Caco-2 (cell line): ENCODE data around the gene MMP10. TPM values are rescaled to one million over a fixed set of nuclear protein-coding genes. Genes with fewer than 3 reads are reported as not detected.
"Not testable (repeated sequence)": the region's sequence is repeated elsewhere in the genome, so short reads cannot be mapped to it uniquely, and the experiment has no call there.

Experiments
- BruUV-seq: library from RNA; stranded (reverse); fragments of 400-500 nt; replicated peaks from 2 replicates; lab custom pipeline; 2021; lab: Mats Ljungman, UMichigan
- CTCF ChIA-PET: fragments of 300-600 bp; sonication (Branson Sonifier 250); formaldehyde crosslinking; loops from one replicate; lab custom pipeline; 2022; ENCODE audit warnings: antibody characterized with exemption; lab: Charles Lee
- POLR2A ChIA-PET: fragments of 300-600 bp; sonication (Branson Sonifier 250); formaldehyde crosslinking; loops from one replicate; lab custom pipeline; 2022; ENCODE audit warnings: antibody characterized with exemption; lab: Charles Lee
- DNase-seq, 2 experiments: peaks; one replicate each; pipeline versions ENCODE4 v3.0.0 to v3.0.0-alpha.2; 2020 to 2022
- H3K27me3 ChIP-seq: replicated peaks from 2 replicates; pipeline ENCODE4 v1.6.0; 2011; ENCODE audit warnings: low read length; ENCODE audit not compliant: control insufficient read depth, insufficient read depth
- H3K36me3 ChIP-seq: 2 replicates; pipeline ENCODE4 v1.5.1; 2011; ENCODE audit warnings: low read length; ENCODE audit not compliant: control insufficient read depth, insufficient read depth
- H3K4me1 ChIP-seq: fragments of 250-450 bp; sonication (Bioruptor Pico); 2 replicates; pipeline ENCODE4 v1.5.1; 2020; ENCODE audit warnings: mild to moderate bottlenecking
- H3K4me3 ChIP-seq: 2 replicates; pipeline ENCODE4 v1.5.1; 2011; ENCODE audit warnings: low read depth, mild to moderate bottlenecking, control low read depth, low read length
- H3K9me3 ChIP-seq: fragments of 250-450 bp; sonication (Bioruptor Pico); 2 replicates; pipeline ENCODE4 v1.5.1; 2020; ENCODE audit warnings: mild to moderate bottlenecking, moderate library complexity
- H3K27ac Mint-ChIP-seq: one replicate; pipeline ENCODE4 v1.8.0; 2022; ENCODE audit warnings: mixed read lengths; ENCODE audit not compliant: unreplicated experiment
- H3K27me3 Mint-ChIP-seq: one replicate; pipeline ENCODE4 v1.8.0; 2022; ENCODE audit warnings: mixed read lengths; ENCODE audit not compliant: insufficient read depth, unreplicated experiment
- H3K36me3 Mint-ChIP-seq: one replicate; pipeline ENCODE4 v1.8.0; 2022; ENCODE audit warnings: mild to moderate bottlenecking, mixed read lengths; ENCODE audit not compliant: insufficient read depth, unreplicated experiment
- H3K4me1 Mint-ChIP-seq: one replicate; pipeline ENCODE4 v1.8.0; 2022; ENCODE audit warnings: low read depth, mixed read lengths; ENCODE audit not compliant: unreplicated experiment
- H3K4me3 Mint-ChIP-seq: one replicate; pipeline ENCODE4 v1.8.0; 2022; ENCODE audit warnings: mild to moderate bottlenecking, moderate library complexity, mixed read lengths; ENCODE audit not compliant: unreplicated experiment
- H3K9me3 Mint-ChIP-seq: one replicate; pipeline ENCODE4 v1.8.0; 2022; ENCODE audit warnings: mixed read lengths; ENCODE audit not compliant: unreplicated experiment
- intact Hi-C: fragments of 100-400 bp; cut with micrococcal nuclease; formaldehyde crosslinking; loops from one replicate; pipeline ENCODE4 v1.10.0; 2022; ENCODE audit not compliant: unreplicated experiment
- total RNA-seq: library from RNA; stranded (reverse); gene quantifications from 2 replicates; pipeline ENCODE4 v1.2.3, GENCODE V29; 2022
- TF ChIP-seq, protein P1 (sequence below), 2 experiments: fragments of 200-600 bp in 1 of 2; IDR thresholded peaks; 1 replicate in 1 of 2; 2 replicates in 1 of 2; pipeline versions ENCODE4 v1.5.1 to v1.8.0; 2011 to 2022; ENCODE audit warnings: antibody characterized with exemption in 1 of 2, control low read depth in 1 of 2, inconsistent platforms in 1 of 2, low read depth in 1 of 2, low read length in 1 of 2, mild to moderate bottlenecking in 1 of 2, moderate library complexity in 1 of 2; ENCODE audit not compliant: insufficient read depth in 1 of 2, severe bottlenecking in 1 of 2, unreplicated experiment in 1 of 2

The MMP10 gene
- total RNA-seq, 1 experiment from 2014 or later, result 0.16 TPM

DNA sequence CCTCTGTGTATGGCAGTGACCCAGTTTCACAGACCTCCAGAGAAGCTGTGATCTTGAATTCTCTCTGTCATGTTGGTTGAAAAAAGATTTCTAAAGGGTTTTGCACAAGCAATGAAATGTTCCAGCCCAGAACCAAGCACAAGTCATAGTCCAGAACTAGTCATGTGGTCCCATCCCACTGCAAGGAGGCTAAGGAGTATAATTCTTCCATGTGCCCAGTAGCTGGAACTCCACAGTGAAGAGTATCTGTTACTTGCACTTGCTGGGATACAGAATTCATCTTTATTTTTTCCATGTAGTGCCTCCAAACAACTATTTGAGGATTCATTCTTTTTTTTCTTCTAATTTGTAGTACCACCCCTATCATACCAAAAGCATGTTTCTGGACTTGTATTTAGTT, 45.8 kb downstream of the MMP10 start:
- peaks cover 2% of the 10 kb centered on the region for H3K27me3 Mint-ChIP-seq
- DNase-seq, result peak in 1 of 2 experiments; percentile 22
- Histone ChIP-seq H3K27me3 (no peaks in the 10 kb centered on the region), H3K4me3 (no peak overlapping the region), H3K4me1 (no peaks in the 10 kb centered on the region), H3K36me3 (no peaks in the 10 kb centered on the region), H3K9me3 (no peaks in the 10 kb centered on the region)
- intact Hi-C loops, result loop anchor here (5.0 kb wide), 1 partner anchor 158 kb away; no protein-coding TSS in a partner anchor
- H3K27ac Mint-ChIP-seq, result no peak overlapping the region
- H3K4me3 Mint-ChIP-seq, result no peak overlapping the region
- no TSS peak for BruUV-seq
- no peaks in the 10 kb centered on the region for H3K4me1 Mint-ChIP-seq
- CTCF ChIA-PET, result interaction anchor here (1.2 kb wide), 1 partner anchor 197 kb away, joined by 3 read pairs; no protein-coding TSS in a partner anchor
- H3K36me3 Mint-ChIP-seq, result no peaks in the 10 kb centered on the region
- TF ChIP-seq, protein P1, sequence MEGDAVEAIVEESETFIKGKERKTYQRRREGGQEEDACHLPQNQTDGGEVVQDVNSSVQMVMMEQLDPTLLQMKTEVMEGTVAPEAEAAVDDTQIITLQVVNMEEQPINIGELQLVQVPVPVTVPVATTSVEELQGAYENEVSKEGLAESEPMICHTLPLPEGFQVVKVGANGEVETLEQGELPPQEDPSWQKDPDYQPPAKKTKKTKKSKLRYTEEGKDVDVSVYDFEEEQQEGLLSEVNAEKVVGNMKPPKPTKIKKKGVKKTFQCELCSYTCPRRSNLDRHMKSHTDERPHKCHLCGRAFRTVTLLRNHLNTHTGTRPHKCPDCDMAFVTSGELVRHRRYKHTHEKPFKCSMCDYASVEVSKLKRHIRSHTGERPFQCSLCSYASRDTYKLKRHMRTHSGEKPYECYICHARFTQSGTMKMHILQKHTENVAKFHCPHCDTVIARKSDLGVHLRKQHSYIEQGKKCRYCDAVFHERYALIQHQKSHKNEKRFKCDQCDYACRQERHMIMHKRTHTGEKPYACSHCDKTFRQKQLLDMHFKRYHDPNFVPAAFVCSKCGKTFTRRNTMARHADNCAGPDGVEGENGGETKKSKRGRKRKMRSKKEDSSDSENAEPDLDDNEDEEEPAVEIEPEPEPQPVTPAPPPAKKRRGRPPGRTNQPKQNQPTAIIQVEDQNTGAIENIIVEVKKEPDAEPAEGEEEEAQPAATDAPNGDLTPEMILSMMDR (IDR thresholded peaks at IDR 0.05; ENCODE audit: insufficient read depth in 1 of 2, low read depth in 1 of 2, low read length in 1 of 2, severe bottlenecking in 1 of 2, unreplicated experiment in 1 of 2), result peak in 1 of 2 experiments; percentile 18
- H3K9me3 Mint-ChIP-seq, result peaks cover 16% of the 10 kb centered on the region
- POLR2A ChIA-PET, result no interaction called here

DNA sequence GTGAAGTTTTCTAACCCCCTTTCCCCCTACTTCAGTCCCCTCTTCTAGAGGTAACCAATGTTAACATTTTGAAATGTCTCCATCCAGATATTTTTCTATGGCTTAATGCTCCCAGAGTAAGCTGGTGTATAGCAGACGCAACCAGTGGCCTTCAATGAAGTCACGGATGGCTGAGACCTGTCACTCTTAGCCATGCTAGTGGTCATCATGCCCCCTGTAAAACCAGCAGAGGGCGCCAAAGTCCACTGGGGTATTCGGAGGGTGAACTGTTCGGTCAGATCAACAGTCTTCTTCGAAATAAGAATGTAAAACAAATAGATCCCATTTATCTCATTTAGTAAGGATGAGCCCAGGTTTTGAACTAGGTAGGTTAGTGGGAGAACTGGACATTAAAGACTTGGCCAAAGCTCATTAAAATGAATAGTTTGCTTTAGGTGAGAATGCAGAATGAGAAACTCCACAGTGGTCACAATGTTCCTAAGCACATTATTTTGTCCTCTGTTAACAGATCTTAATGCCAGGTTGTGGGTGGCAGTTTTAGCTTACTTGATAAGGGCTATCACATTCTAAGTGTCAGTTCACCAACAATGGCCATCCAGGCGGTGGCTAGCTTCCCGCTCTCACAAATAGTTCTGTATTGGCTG, 47.1 kb downstream of the MMP10 start:
- Histone ChIP-seq H3K4me3 (no peak overlapping the region), H3K4me1 (no peaks in the 10 kb centered on the region), H3K36me3 (no peaks in the 10 kb centered on the region), H3K27me3 (no peaks in the 10 kb centered on the region), H3K9me3 (no peaks in the 10 kb centered on the region)
- Mint-ChIP-seq H3K9me3 (peaks cover 3% of the 10 kb centered on the region), H3K27me3 (peaks cover 2% of the 10 kb centered on the region), H3K27ac (no peak overlapping the region), H3K36me3 (no peaks in the 10 kb centered on the region), H3K4me3 (no peak overlapping the region), H3K4me1 (no peaks in the 10 kb centered on the region)
- no TSS peak for BruUV-seq
- DNase-seq, result peak; percentile 89 to 92
- intact Hi-C loops, result loop anchor here (1.0 to 5.0 kb wide), 7 partner anchors 31 to 321 kb away; partner anchors contain the start of gene MMP10
- TF ChIP-seq, protein P1 (IDR thresholded peaks at IDR 0.05; ENCODE audit: insufficient read depth in 1 of 2, low read depth in 1 of 2, low read length in 1 of 2, severe bottlenecking in 1 of 2, unreplicated experiment in 1 of 2), result peak; percentile 99
- POLR2A ChIA-PET, result no interaction called here
- CTCF ChIA-PET, result interaction anchor here (1.0 to 2.4 kb wide), 3 partner anchors 46 to 181 kb away, joined by 3 to 13 read pairs (median 5); partner anchors contain the start of gene MMP10

DNA sequence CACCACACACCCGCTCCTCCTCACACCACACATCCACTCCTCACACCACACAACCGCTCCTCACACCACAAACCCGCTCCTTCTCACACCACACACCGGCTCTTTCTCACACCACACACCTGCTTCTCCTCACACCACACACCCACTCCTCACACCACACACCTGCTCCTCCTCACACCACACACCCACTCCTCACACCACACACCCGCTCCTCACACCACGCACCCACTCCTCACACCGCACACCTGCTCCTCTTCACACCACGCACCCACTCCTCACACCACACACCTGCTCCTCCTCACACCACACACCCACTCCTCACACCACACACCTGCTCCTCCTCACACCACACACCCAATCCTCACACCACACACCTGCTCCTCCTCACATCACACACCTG, 49.5 kb downstream of the MMP10 start:
- H3K4me1 Mint-ChIP-seq, H3K36me3 ChIP-seq, POLR2A ChIA-PET, H3K27me3 Mint-ChIP-seq, H3K9me3 Mint-ChIP-seq, H3K4me3 ChIP-seq, H3K36me3 Mint-ChIP-seq, H3K9me3 ChIP-seq, H3K27ac Mint-ChIP-seq, H3K27me3 ChIP-seq, H3K4me1 ChIP-seq, H3K4me3 Mint-ChIP-seq, CTCF ChIA-PET, BruUV-seq: not testable (repeated sequence)
- peak in 1 of 2 experiments; percentile 44 for DNase-seq
- intact Hi-C loops, result loop anchor here (5.0 kb wide), 1 partner anchor 161 kb away; no protein-coding TSS in a partner anchor
